ENCODE data around the gene NLRC4. TPM values are rescaled to one million over a fixed set of nuclear protein-coding genes. Genes with fewer than 3 reads are reported as not detected.

The NLRC4 gene
- total and polyA plus RNA-seq, 2 of the 8 experiments (the other 6 are each of a cell fraction or from before 2014, with no cell fraction given) = not detected

DNA sequence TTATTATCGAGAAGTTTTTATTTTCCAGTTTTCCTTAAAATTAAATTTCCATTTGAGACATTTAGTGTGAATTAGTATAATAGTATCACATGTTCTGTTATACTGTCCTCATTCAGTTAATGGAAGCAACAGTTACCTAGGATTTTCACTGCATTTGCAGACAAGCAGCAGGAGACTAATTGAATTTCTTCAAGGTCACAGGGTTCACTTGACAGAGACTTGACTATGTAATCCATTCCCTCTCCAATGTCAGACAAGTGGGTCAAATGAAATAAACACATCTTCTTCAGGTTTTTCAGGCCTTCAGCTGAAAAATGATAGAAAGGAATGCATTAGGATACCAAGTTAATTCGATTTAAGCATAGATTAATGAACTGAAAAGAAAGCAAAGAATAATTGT, 26.7 kb downstream of the NLRC4 start:
- Histone ChIP-seq H3K9me3 (ENCODE audit: insufficient read depth in 2 of 2, low read depth in 1 of 2, low read length in 1 of 2) (no peaks in the 10 kb centered on the region), H2AFZ (ENCODE audit: low read length) (no peak overlapping the region), H3K27me3 (replicated peaks in 1 of 4; ENCODE audit: control insufficient read depth in 3 of 4, extremely low read depth in 1 of 4, insufficient read depth in 3 of 4, low read length in 3 of 4) (no peaks in the 10 kb centered on the region), H3K4me3 (ENCODE audit: extremely low read depth in 1 of 4, insufficient read depth in 2 of 4, low read depth in 3 of 4, low read length in 4 of 4) (no peak overlapping the region), H3K27ac (ENCODE audit: low read depth, low read length) (no peak overlapping the region), H3K9ac (replicated peaks in 1 of 4; ENCODE audit: extremely low read depth in 1 of 4, low read depth in 3 of 4, low read length in 3 of 4) (no peak overlapping the region), H3K23me2 (ENCODE audit: low read depth, low read length) (no peaks in the 10 kb centered on the region), H2BK120ac (replicated peaks; ENCODE audit: low read depth, low read length) (no peak overlapping the region), H4K20me1 (replicated peaks in 1 of 2; ENCODE audit: control insufficient read depth in 1 of 2, insufficient read depth in 2 of 2, low read length in 2 of 2) (no peaks in the 10 kb centered on the region), H2BK5ac (ENCODE audit: low read depth, low read length) (no peak overlapping the region), H3K23ac (ENCODE audit: insufficient read length) (no peak overlapping the region), H3K14ac (ENCODE audit: insufficient read length) (no peak overlapping the region), H3K4me2 (ENCODE audit: insufficient read depth in 1 of 2, low read depth in 2 of 2, low read length in 2 of 2) (no peak overlapping the region), H3K79me2 (ENCODE audit: control insufficient read depth in 1 of 2, insufficient read depth in 2 of 2, low read length in 2 of 2) (no peaks in the 10 kb centered on the region), H3K36me3 (ENCODE audit: control insufficient read depth in 2 of 4, insufficient read depth in 4 of 4, low read length in 3 of 4) (no peaks in the 10 kb centered on the region), H3K4me1 (replicated peaks in 1 of 4; ENCODE audit: control insufficient read depth in 3 of 4, insufficient read depth in 4 of 4, low read length in 3 of 4) (no peaks in the 10 kb centered on the region), H2AK5ac (ENCODE audit: low read depth, low read length) (no peak overlapping the region), H3K18ac (ENCODE audit: extremely low read depth, low read length) (no peak overlapping the region), H2BK15ac (ENCODE audit: low read length) (no peak overlapping the region), H2BK20ac (ENCODE audit: low read length) (no peak overlapping the region), H4K5ac (ENCODE audit: insufficient read length, low read depth, low read length) (no peak overlapping the region), H3K56ac (replicated peaks; ENCODE audit: insufficient read length, low read depth, low read length) (no peak overlapping the region), H2BK12ac (ENCODE audit: low read depth, low read length) (no peak overlapping the region), H3K4ac (replicated peaks; ENCODE audit: insufficient read length, low read depth, low read length) (no peak overlapping the region), H4K8ac (ENCODE audit: extremely low read depth, insufficient read depth, low read length) (no peak overlapping the region), H3K79me1 (ENCODE audit: low read depth, low read length) (no peaks in the 10 kb centered on the region), H4K91ac (replicated peaks; ENCODE audit: insufficient read length, low read length) (no peak overlapping the region)
- no peak for FAIRE-seq
- ChIA-PET CTCF (ENCODE audit: partially characterized antibody) (interaction anchor here (0.6 to 1.8 kb wide), 2 partner anchors 9 to 703 kb away, joined by 4 to 6 read pairs; no protein-coding TSS in a partner anchor), POLR2A (ENCODE audit: partially characterized antibody) (interaction anchor here (2.0 kb wide), 1 partner anchor 9 kb away, joined by 8 read pairs; no protein-coding TSS in a partner anchor)
- 94% methylated on average over 2 of the region's 2 CpGs; no CpG with 5 or more reads in 1 of the 2 experiments for WGBS, 2 experiments (ENCODE audit: extremely low coverage in 1 of 2, insufficient coverage in 1 of 2, insufficient read length in 1 of 2, insufficient replicate concordance in 2 of 2, low coverage in 1 of 2, low lambda C conversion rate in 2 of 2, missing lambda C conversion rate in 1 of 2)
- DNase-seq (ENCODE audit: low read depth in 1 of 2, low spot score in 2 of 2) = no peak

All from H1 (cell line).